Activated naive CD4-positive, alpha-beta T cell treated with anti-CD3 and anti-CD28 coated beads, Interleukin-2, amount 50 U/mL, for 24 hours (primary cell): Measurements from ENCODE around the gene P2RY8.

Experiments
- H3K27ac Mint-ChIP-seq: one replicate; pipeline ENCODE4 v1.8.0; 2021; ENCODE audit warnings: mild to moderate bottlenecking, mixed read lengths
- H3K27me3 Mint-ChIP-seq: one replicate; pipeline ENCODE4 v1.8.0; 2021; ENCODE audit warnings: mixed read lengths
- H3K36me3 Mint-ChIP-seq: one replicate; pipeline ENCODE4 v1.8.0; 2021; ENCODE audit warnings: mixed read lengths
- H3K4me1 Mint-ChIP-seq: one replicate; pipeline ENCODE4 v1.8.0; 2021; ENCODE audit warnings: mixed read lengths
- H3K4me3 Mint-ChIP-seq: one replicate; pipeline ENCODE4 v1.8.0; 2021; ENCODE audit warnings: mild to moderate bottlenecking, mixed read lengths
- H3K9me3 Mint-ChIP-seq: one replicate; pipeline ENCODE4 v1.8.0; 2021; ENCODE audit warnings: mixed read lengths

Gene P2RY8

DNA sequence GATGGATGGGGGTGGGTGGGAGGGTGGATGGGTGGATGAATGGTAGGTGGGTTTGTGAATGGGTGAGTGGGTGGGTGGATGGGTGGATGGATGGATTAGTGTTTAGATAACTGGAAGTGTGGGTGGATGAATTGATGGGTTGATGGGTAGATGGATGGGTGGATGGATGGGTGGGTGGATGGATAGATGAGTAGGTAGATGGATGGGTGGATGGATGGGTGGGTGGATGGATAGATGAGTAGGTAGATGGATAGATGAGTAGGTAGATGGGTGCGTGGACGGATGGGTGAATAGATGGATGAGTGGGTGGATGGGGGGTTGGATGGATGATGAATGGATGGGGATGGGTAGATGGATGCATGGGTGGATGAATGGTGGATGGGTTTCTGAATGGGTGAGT, 64.0 kb downstream of the P2RY8 start:
- peaks cover 32% of the 10 kb centered on the region for H3K36me3 Mint-ChIP-seq
- peaks cover 10% of the 10 kb centered on the region for H3K9me3 Mint-ChIP-seq
- H3K4me1 Mint-ChIP-seq, result peaks cover 83% of the 10 kb centered on the region
- H3K27ac Mint-ChIP-seq, result no peak overlapping the region
- H3K27me3 Mint-ChIP-seq, result no peaks in the 10 kb centered on the region
- peak overlapping the region; percentile 17 for H3K4me3 Mint-ChIP-seq

GRCh38 chrX:1468250-1468772, 68.7 kb downstream of the P2RY8 start:
- H3K27ac Mint-ChIP-seq, result peak overlapping the region; percentile 90
- peaks cover 5% of the 10 kb centered on the region for H3K9me3 Mint-ChIP-seq
- no peaks in the 10 kb centered on the region for H3K27me3 Mint-ChIP-seq
- H3K4me3 Mint-ChIP-seq, result peak overlapping the region; percentile 65
- peaks cover 17% of the 10 kb centered on the region for H3K36me3 Mint-ChIP-seq
- H3K4me1 Mint-ChIP-seq, result peaks cover 86% of the 10 kb centered on the region

GRCh38 chrX:1466971-1467561, 69.9 kb downstream of the P2RY8 start:
- peaks cover 11% of the 10 kb centered on the region for H3K36me3 Mint-ChIP-seq
- no peaks in the 10 kb centered on the region for H3K27me3 Mint-ChIP-seq
- H3K4me3 Mint-ChIP-seq, result peak overlapping the region; percentile 79
- peaks cover 4% of the 10 kb centered on the region for H3K9me3 Mint-ChIP-seq
- H3K4me1 Mint-ChIP-seq, result peaks cover 86% of the 10 kb centered on the region
- H3K27ac Mint-ChIP-seq, result peak overlapping the region; percentile 75

DNA sequence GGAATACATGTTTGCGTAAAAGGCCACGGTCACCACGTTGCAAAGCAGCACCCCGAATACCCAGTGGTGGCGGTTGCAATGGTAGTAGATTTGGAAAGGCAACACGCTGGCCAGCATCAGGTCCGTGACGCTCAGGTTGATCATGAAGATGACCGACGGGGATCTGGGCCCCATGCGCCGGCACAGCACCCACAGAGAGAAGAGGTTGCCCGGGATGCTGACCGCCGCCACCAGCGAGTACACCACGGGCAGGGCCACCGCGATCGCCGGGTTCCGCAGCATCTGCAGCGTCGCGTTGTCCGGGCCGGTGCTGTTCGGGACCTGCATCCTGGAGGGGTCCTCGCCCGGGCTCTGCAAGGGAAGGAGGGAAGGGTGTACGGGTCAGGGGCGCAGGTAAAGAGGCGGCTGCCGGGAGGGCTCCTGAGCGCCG, 70.7 kb downstream of the P2RY8 start:
- H3K4me1 Mint-ChIP-seq, result peaks cover 83% of the 10 kb centered on the region
- H3K27me3 Mint-ChIP-seq, result no peaks in the 10 kb centered on the region
- peak overlapping the region; percentile 77 for H3K27ac Mint-ChIP-seq
- H3K36me3 Mint-ChIP-seq, result peaks cover 8% of the 10 kb centered on the region
- H3K4me3 Mint-ChIP-seq, result peak overlapping the region; percentile 55
- no peaks in the 10 kb centered on the region for H3K9me3 Mint-ChIP-seq

DNA sequence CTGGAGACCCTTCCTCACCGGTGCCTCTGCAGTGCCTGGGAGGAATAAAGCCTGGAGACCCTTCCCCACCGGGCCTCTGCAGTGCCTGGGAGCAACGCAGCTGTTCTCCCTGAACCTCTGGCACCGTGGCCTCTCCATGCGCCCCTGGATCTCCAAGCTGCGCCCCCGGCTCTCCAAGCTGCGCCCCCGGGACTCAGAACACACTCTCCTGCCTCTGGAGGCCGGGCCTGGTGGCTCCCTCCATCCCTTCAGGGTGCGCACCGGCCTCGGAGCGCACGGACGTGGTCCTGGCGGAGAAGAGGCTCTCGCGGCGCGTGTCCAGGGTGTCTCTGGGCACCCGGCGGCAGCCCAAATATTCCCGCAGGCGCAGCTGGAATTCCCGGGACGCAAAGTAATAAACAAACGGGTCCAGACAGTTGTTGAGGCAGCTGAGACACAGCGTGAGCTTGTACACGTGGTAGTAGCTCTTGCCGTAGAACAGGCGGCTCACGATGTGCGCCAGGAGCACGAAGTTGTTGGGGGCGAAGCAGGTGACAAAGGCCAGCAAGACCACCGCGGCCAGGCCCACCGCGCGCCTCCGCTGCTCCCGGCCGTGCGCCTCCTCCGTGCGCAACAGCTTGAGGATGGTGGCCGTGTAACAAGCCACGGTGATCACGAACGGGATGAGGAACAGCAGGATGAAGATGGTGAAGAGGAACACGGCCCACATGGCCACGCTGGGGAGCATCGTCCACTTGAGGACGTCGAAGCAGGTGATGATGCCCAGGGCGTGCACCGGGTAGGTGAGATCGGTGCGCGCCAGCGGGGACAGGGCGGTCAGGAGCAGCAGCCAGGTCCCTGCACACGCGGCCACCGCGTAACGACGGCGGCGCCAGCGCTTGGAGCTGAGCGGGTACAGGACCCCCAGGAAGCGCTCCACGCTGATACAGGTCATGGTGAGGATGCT, 71.4 kb downstream of the P2RY8 start:
- H3K36me3 Mint-ChIP-seq, result peaks cover 8% of the 10 kb centered on the region

DNA sequence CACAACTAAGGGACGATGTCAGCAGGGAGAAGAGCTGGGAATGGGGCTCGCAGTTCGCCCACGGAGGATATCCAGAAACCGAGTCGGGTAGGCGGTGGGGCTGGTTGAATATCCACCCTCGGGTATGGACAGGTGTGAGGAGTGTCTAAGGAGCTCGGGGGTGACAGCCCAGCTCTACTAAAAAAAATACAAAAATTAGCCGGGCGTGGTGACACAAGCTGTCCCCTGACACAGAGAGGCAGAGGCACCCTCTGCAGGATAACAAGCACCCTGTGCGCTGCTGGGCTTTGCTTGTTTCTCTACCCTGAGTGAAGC, 72.1 kb downstream of the P2RY8 start:
- peak overlapping the region; percentile 64 for H3K4me3 Mint-ChIP-seq
- no peak overlapping the region for H3K27ac Mint-ChIP-seq
- no peaks in the 10 kb centered on the region for H3K9me3 Mint-ChIP-seq
- peaks cover 8% of the 10 kb centered on the region for H3K36me3 Mint-ChIP-seq
- no peaks in the 10 kb centered on the region for H3K27me3 Mint-ChIP-seq
- H3K4me1 Mint-ChIP-seq, result peaks cover 74% of the 10 kb centered on the region

More for the DNA sequence above, 71.4 kb downstream of the P2RY8 start:
- Mint-ChIP-seq H3K27ac (peak overlapping the region; percentile 77), H3K9me3 (no peaks in the 10 kb centered on the region), H3K4me1 (peaks cover 78% of the 10 kb centered on the region), H3K27me3 (no peaks in the 10 kb centered on the region), H3K4me3 (peak overlapping the region; percentile 64)

DNA sequence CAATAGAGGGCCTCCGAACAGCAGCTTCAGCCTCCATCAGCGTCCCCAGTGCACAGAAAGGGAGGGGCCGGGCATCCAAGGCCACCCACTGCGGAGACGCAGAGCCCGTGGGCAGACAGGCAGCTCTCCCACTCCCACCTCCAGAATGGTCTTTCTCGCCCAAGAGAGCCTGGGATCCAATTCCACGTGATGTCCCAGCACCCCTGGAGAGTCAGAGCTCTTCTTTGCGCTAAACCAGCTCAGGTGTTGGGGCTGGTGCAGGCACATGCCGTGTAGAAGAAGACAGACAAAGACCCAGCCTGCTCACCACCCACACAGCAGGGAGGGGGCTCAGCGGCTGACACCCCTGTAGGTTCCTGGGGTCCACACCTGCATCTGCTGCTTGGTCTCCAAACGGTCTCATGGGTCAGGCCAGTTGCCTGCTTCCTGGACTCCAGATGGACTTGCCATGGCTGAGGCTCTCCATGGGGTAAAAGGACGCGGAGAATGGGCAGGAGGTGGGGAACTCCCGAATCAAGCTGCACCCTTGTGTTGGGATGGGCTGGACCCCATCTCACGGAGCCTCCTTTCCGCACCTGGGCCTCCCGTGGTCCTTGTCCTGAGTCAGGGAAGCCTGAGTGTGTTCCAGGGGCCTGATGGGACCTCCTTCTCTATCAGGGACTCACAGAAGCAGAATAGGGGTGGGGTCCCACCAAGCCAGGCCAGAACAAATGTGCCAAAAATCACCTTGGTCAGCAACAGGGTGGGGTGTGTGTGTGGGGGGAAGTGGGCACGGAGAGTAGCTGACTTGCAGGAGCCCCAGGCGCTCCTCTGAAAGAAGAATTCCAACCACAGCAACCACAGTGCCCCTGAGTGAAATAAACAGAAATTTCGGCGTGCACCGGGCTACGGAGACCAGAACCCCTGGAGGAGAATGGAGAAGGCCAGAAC, 72.7 kb downstream of the P2RY8 start:
- H3K27ac Mint-ChIP-seq, result peak overlapping the region; percentile 42
- H3K36me3 Mint-ChIP-seq, result peaks cover 8% of the 10 kb centered on the region
- no peaks in the 10 kb centered on the region for H3K27me3 Mint-ChIP-seq
- peak overlapping the region; percentile 64 for H3K4me3 Mint-ChIP-seq
- H3K4me1 Mint-ChIP-seq, result peaks cover 68% of the 10 kb centered on the region
- no peaks in the 10 kb centered on the region for H3K9me3 Mint-ChIP-seq

DNA sequence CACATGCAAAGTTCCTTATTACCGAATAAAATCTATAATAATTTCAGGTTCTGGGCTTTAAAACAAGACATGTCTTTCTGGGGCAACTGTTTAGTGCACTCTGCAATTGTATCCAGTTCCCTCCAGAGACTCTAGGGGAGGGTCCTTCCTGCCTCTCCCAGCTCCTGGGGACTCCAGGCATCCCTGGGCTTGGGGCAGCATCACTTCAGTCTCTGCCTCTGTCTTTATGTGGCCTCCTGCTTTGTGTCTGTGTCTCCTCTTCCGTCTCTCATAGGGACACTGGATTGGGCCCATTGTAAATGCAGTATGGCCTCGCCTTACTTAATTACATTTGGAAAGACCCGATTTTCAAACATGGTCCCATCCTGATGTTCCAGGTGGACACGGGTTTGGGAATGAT, 73.4 kb downstream of the P2RY8 start:
- H3K4me1 Mint-ChIP-seq, result peaks cover 63% of the 10 kb centered on the region
- H3K9me3 Mint-ChIP-seq, result no peaks in the 10 kb centered on the region
- no peaks in the 10 kb centered on the region for H3K27me3 Mint-ChIP-seq
- H3K27ac Mint-ChIP-seq, result peak overlapping the region; percentile 64
- H3K4me3 Mint-ChIP-seq, result peak overlapping the region; percentile 60
- H3K36me3 Mint-ChIP-seq, result peaks cover 8% of the 10 kb centered on the region

DNA sequence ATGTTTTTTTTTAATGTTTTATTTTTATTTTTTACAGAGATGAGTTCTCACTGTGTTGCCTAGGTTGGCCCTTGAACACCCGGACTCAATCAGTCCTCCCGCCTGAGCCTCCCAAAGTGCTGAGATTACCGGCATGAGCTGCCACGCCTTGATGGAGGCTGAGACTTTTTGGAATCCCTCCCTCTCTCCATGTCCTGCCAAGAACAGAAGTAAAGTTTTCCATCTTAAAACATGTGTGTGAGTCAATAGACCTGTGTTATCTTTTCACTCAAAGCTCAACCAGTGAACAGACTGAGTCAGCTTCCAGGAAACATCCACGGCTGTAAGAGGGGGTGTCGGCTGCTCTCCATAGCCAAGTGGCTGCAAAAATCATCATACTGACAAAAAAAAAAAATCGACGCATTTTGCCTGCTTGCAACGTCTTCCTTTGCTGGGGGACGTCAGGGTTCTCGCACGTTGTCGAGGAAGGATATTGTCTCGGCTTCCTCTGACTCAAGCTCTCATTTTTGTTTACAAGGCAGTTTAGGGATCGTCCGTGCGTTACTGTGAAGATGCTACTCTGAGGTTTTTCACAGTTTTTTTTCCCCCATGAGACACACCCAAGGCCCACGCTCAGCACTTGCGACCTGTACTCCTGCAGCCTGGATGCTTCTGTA, 74.3 kb downstream of the P2RY8 start:
- H3K9me3 Mint-ChIP-seq, result no peaks in the 10 kb centered on the region
- H3K4me3 Mint-ChIP-seq, result peak overlapping the region; percentile 60
- no peaks in the 10 kb centered on the region for H3K27me3 Mint-ChIP-seq
- peak overlapping the region; percentile 73 for H3K27ac Mint-ChIP-seq
- H3K36me3 Mint-ChIP-seq, result peaks cover 8% of the 10 kb centered on the region
- H3K4me1 Mint-ChIP-seq, result peaks cover 56% of the 10 kb centered on the region

DNA sequence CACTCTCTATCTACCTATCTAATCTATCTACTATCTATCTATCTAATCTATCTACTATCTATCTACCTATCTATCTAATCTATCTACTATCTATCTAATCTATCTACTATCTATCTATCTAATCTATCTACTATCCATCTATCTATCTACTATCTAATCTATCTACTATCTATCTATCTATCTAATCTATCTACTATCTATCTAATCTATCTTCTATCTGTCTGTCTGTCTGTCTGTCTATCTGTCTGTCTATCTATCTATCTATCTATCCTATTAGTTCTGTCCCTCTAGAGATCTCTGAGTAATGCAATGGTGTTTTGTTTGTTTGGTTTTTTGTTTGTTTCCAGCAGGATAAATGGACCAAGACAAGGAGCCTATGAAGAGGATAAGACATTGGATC, 74.9 kb downstream of the P2RY8 start:
- H3K4me3 Mint-ChIP-seq, result no peak overlapping the region
- H3K27me3 Mint-ChIP-seq, result no peaks in the 10 kb centered on the region
- peaks cover 7% of the 10 kb centered on the region for H3K36me3 Mint-ChIP-seq
- peak overlapping the region; percentile 73 for H3K27ac Mint-ChIP-seq
- peaks cover 51% of the 10 kb centered on the region for H3K4me1 Mint-ChIP-seq
- H3K9me3 Mint-ChIP-seq, result no peaks in the 10 kb centered on the region

GRCh38 chrX:1455948-1456280, 81.1 kb downstream of the P2RY8 start:
- H3K27ac Mint-ChIP-seq, result no peak overlapping the region
- H3K36me3 Mint-ChIP-seq, result no peaks in the 10 kb centered on the region
- no peaks in the 10 kb centered on the region for H3K27me3 Mint-ChIP-seq
- H3K4me1 Mint-ChIP-seq, result peaks cover 6% of the 10 kb centered on the region
- no peaks in the 10 kb centered on the region for H3K9me3 Mint-ChIP-seq
- H3K4me3 Mint-ChIP-seq, result no peak overlapping the region

- H3K4me1 Mint-ChIP-seq, result peaks cover 16% of the 10 kb centered on the region
- peaks cover 3% of the 10 kb centered on the region for H3K9me3 Mint-ChIP-seq
- H3K27ac Mint-ChIP-seq, result no peak overlapping the region
- H3K36me3 Mint-ChIP-seq, result peaks cover 1% of the 10 kb centered on the region
- peak overlapping the region; percentile 45 for H3K4me3 Mint-ChIP-seq
- H3K27me3 Mint-ChIP-seq, result no peaks in the 10 kb centered on the region
Observed at GRCh38 chrX:1453951-1454785, 82.8 kb downstream of the P2RY8 start.

DNA sequence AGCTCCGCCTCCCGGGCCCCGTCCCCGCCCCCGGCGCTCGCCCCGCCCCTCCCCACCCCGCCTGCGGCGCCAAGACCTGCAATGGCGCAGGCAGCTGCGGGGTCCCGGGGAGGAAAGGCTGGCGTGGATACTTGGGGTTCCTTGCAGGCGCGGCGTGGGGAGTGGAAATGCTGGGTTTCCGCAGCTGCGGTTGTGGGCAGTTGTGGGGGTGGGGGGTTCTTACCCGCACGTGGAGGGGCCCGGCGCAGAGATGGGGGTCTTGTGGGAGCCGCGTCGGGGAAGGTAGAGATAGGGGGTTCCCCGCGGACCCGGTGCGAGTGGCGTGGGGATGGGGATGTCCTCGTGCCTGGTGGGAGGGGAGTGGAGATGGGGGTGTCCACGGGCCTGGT, 83.6 kb downstream of the P2RY8 start:
- Mint-ChIP-seq H3K27ac (peak overlapping the region; percentile 85), H3K9me3 (peaks cover 10% of the 10 kb centered on the region), H3K36me3 (peaks cover 9% of the 10 kb centered on the region), H3K4me1 (peaks cover 22% of the 10 kb centered on the region), H3K4me3 (peak overlapping the region; percentile 81), H3K27me3 (no peaks in the 10 kb centered on the region)
